LNCAP (cell line): Measurements from ENCODE around the gene DPEP2NB.
A peak's percentile ranks its signal among the peaks of the same experiment; 100 is the strongest.

Experiments
- TF ChIP-seq, protein P1 (sequence below): fragments of 450-650 bp; IDR thresholded peaks from 2 replicates; pipeline ENCODE4 v1.5.1; 2017; ENCODE audit warnings: mild to moderate bottlenecking

The DPEP2NB gene

DNA sequence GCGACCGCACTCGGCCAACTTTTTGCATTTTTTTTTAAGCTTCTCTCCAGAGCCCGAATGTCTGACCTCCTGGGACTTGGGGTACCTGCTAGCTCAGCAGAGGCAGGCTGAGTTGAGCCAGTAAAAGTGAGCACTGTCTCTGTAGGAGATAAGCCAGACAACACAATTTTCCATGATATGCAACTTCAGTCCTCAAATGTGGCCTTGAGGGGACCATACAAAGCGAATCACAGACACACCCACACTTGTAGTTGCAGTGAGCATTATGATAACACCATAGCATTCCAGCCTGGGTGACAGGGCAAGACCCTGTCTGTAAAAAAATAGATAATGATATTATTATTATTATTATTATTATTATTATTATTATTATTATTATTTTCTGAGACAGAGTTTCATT lies 19.0 kb downstream of the DPEP2NB start:
- TF ChIP-seq, protein P1, sequence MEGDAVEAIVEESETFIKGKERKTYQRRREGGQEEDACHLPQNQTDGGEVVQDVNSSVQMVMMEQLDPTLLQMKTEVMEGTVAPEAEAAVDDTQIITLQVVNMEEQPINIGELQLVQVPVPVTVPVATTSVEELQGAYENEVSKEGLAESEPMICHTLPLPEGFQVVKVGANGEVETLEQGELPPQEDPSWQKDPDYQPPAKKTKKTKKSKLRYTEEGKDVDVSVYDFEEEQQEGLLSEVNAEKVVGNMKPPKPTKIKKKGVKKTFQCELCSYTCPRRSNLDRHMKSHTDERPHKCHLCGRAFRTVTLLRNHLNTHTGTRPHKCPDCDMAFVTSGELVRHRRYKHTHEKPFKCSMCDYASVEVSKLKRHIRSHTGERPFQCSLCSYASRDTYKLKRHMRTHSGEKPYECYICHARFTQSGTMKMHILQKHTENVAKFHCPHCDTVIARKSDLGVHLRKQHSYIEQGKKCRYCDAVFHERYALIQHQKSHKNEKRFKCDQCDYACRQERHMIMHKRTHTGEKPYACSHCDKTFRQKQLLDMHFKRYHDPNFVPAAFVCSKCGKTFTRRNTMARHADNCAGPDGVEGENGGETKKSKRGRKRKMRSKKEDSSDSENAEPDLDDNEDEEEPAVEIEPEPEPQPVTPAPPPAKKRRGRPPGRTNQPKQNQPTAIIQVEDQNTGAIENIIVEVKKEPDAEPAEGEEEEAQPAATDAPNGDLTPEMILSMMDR = no peak

DNA sequence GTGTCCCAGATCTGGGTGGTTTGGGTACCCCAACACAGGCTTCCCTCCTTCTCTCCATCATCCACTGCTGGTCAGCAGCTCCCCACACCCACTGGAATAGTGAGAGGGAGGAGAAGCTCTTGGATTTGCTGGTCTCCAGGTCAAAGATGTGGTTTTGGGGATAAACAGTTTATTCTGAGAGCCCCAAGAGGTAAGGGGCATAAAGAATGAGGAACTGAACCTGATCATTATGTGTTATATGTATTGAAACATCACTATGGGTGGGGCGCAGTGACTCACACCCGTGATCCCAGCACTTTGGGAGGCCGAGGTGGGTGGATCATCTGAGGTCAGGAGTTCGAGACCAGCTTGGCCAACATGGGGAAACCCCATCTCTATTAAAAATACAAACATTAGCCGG lies 20.3 kb downstream of the DPEP2NB start:
- TF ChIP-seq, protein P1 = no peak

DNA sequence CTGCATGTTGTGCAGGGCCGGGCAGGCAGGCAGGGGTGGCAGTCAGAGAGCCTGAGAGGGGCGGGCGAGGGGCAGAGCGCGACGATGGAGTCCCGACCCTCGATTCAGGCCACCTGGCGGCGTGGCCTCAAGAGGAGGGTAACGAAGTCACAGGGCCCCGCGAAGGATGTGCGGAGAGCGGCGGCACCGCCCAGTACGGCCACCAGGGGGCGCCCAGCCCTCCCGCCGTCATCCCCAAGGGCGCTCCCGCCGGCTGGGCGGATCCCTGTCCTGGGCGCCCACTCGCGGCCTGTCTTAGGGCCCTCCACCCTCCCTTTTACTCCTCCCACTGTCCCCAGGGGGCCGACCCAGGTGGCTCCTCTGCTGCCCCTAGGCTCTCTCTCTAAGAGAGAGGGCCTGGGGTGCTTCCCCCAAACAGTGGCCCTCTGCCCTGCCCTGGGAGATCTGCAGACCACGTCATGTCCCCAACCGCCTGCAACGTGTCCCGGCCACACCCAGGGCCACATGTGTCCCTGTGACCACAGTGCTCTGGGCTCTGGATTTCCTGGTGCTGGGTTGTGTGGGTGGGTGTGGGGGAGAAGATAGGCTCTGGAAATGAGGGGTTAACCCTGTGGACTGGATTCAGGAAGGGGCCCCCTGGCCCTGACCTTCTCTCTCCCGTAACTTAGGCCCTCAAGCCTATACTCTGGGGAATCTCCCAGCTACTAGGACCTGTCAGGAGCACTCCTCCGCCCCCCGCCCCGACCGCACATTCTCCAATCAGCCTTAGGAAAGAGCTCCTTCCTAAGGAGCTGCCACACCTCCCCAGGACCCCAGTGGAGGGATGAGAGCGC lies 22.3 kb downstream of the DPEP2NB start:
- TF ChIP-seq, protein P1 = peak; percentile 98

DNA sequence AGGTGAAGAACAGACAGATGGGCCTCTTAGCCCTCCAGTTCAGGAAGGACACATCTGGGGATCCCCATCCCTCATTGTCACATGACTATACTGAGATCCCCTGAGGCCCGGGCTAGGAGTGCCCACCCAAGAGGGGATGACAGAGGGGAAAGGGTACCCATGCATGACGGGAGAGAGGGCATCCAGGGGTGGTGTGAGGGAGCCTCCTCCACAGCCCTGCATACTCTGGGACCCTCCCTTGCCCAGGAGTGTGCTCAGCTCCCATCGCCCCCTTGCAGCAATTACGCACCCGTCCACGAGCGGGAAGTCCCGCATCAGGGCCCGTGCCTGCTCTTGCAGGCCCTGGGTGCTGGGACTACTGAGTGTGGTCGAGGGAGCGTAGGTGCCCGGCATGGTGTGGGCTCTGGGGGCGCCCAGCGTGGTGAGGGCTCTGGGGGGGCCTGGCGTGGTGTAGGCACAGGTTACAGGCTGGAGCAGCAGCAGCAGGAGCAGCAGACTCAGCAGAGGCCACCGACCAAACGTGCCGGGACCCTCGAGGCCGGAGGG lies 23.0 kb downstream of the DPEP2NB start:
- TF ChIP-seq, protein P1 = no peak

DNA sequence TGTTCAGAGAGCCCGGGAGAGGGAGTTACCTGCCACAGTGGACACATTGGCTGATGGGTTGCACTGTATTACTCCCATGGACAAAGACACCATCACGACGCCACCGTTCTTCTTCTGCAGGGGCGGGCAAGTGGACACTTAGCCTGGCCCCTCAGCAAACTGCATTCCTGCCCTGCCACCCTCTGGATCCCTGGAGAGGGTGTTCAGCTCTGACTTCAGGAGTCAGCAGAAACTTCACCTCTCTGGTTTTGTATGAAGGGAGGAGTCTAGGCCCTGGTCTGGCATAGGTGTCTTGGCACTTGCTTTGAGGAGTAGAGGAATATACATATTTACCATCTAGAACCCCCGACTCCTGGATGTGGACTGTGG lies 25.7 kb downstream of the DPEP2NB start:
- TF ChIP-seq, protein P1 = no peak

DNA sequence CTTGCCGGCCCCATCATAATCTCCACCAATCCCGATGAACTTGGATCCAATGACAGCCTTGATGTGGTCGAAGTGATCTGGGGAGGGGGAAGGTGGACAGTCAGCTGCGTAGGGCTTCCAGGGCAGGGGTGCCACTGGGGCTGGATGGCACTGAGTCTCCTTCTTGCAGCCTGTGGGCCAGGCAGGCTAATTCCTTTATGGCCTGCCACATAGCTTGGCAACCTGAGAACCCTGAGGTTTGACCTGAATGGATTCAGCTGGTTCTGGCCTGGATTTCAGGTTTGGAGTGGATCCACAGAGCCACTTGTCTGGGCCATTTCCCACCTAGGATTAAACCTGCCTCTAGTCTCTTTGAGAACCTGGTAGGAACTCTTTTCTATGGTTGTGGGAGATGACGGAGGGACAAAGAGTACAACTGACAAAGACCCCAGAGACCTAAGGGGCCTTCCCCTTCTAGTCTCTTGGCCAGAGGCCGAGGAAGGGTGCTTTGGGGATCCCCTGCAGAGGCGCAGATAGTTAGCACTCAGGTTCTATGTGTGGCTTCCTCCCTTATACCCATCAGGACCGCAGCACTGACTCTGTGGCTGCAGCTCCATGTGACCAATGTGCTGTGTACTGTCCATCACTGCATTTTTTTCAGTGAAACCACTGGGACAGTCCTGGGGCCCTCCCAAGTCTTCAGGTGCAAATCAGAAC lies 26.2 kb downstream of the DPEP2NB start:
- TF ChIP-seq, protein P1 = no peak

DNA sequence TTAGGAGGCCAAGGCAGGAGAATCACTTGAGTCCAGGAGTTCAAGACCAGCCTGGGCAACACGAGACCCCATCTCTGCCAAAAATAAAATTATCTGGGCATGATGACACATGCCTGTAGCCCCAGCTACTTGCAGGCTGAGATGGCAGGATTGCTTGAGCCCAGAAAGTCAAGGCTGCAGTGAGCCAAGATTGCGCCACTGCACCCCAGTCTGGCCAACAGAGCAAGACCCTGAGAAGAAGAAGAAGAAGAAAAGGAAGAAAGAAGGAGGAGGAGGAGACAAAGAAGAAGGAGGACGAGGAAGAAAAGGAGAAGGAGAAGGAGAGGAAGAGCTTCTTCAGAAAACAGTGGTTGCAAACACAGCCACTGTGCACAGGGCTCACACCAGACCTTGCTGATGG lies 27.0 kb downstream of the DPEP2NB start:
- TF ChIP-seq, protein P1 = no peak
